C4-2B (cell line): ENCODE results near the gene ACOT2.

Experiments
- H3K27ac ChIP-seq: fragments of 450-650 bp; 2 replicates; pipeline ENCODE4 v1.5.1; 2017
- CTCF ChIP-seq: fragments of 450-650 bp; conservative IDR thresholded peaks from 2 replicates; pipeline ENCODE4 v1.5.1; 2017; ENCODE audit warnings: mild to moderate bottlenecking
- ZFX ChIP-seq: fragments of 450-650 bp; IDR thresholded peaks from 2 replicates; pipeline ENCODE4 v1.6.1; 2017

Gene ACOT2

DNA sequence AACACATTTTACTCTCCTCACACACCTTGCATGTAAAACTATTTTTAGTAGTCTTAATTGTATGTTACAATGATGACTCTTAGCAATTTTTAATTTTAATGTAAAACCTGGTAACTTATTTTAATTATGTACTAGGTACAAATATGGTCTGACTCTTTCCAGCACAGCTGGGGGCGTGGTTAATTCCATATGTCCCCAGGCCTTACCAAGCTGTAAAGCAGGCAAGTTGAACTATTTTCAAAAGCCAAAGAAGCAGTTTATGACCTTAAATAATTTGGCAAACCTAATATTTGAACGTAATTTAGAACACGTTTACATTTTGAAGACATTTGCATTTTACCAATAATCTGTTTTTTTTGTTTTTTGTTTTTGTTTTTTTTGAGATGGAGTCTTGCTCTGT lies 34.0 kb downstream of the ACOT2 start:
- TF ChIP-seq ZFX (no peak), CTCF (no peak)
- H3K27ac ChIP-seq = no peak overlapping the region

DNA sequence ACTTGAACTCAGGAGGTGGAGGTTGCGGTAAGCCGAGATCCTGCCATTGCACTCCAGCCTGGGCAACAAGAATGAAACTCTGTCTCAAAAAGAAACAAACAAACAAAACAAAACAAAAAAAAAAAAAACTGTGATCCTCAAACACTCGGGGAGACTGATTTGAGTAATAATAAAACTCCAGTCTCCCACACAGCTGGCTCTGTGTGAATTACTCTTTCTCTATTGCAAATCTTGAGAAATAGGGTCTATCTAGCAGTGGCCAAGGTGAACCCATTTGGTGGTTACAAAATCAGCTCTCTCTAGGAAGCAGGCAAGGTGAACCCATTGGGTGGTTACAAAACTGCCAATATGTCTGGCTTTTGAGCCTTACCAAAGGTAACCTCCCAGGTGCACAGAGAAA lies 37.3 kb downstream of the ACOT2 start:
- TF ChIP-seq CTCF (no peak), ZFX (no peak)
- H3K27ac ChIP-seq = no peak overlapping the region

DNA sequence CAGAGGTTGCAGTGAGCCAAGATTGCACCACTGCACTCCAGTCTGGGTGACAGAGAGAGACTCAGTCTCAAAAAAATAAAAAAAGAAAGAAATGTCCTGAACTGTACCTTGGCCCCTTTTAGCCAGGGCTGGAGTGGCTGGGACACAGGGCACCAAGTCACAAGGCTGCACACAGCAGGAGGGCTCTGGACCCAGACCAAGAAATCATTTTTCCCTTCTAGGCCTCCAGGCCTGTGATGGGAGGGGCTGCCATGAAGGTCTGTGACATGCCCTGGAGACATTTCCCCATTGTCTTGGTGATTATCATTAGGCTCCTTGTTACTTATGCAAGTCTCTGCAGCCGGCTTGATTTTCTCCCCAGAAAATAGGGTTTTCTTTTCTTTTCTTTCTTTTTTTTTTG lies 38.2 kb downstream of the ACOT2 start:
- TF ChIP-seq ZFX = no peak
- no peak for TF ChIP-seq CTCF
- H3K27ac ChIP-seq = no peak overlapping the region

GRCh38 chr14:73610687-73611086 lies 41.7 kb downstream of the ACOT2 start:
- H3K27ac ChIP-seq = no peak overlapping the region
- no peak for TF ChIP-seq CTCF
- TF ChIP-seq ZFX = no peak

DNA sequence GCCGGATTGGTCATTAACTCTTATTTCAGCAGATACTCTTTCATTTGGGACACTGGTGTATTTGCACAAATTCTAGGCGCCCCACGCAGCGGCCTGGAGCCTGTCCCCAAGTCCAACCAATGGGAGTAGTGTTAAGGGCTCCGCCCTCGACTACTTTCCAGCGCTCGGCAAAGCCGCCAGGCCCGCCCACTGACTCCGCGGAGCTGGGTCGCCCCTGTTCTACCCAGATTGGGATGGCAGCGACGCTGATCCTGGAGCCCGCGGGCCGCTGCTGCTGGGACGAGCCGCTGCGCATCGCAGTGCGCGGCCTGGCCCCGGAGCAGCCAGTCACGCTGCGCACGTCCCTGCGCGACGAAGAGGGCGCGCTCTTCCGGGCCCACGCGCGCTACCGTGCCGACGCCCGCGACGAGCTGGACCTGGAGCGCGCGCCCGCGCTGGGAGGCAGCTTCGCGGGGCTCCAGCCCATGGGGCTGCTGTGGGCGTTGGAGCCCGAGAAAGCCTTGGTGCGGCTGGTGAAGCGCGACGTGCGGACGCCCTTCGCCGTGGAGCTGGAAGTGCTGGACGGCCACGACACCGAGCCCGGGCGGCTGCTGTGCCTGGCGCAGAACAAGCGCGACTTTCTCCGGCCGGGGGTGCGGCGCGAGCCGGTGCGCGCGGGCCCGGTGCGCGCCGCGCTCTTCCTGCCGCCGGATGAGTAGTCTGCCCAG lies 43.5 kb downstream of the ACOT2 start, which contains the start of gene ACOT6:
Gene ACOT6 (plus strand): TSS at position 179 of the 707 bp plus-strand sequence. CDS start 55 bp downstream, at position 234.
- no peak for TF ChIP-seq ZFX
- no peak for TF ChIP-seq CTCF
- H3K27ac ChIP-seq = no peak within 1 kb of the TSS

GRCh38 chr14:73613046-73613383 lies 44.0 kb downstream of the ACOT2 start:
- TF ChIP-seq ZFX (no peak), CTCF (no peak)
- no peak overlapping the region for H3K27ac ChIP-seq

DNA sequence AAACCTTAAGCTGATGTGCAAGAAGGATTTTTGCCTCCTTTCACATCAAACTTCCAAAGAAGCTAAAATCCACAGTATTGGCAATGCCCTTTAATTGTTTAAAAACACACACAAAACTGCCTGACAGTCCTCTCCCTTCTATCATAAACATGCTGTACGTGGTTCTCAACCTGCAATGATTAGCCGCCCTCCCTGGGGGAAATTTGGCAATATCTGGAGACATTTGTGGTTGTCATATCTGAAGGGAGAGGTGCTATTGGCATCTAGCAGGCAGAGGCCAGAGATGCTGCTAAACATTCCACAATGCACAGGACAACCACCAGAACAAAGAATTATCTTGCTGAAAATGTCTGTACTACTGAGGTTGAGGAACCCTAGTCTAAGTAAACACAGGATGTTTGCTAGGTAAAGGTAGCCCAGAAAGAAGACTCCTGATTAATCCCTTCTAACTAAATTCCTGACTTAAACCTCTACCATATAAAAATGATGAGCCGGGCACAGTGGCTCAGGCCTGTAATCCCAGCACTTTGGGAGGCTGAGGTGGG lies 44.5 kb downstream of the ACOT2 start:
- TF ChIP-seq CTCF = no peak
- TF ChIP-seq ZFX = no peak
- H3K27ac ChIP-seq = no peak overlapping the region
